ENCODE data around the gene CNOT3. TPM values are rescaled to one million over a fixed set of nuclear protein-coding genes. Genes with fewer than 3 reads are reported as not detected.

CNOT3 gene
- total and polyA plus RNA-seq, 2 of the 13 experiments (the other 11 are each of a cell fraction or from before 2014, with no cell fraction given): 4.3 to 5.8 TPM

DNA sequence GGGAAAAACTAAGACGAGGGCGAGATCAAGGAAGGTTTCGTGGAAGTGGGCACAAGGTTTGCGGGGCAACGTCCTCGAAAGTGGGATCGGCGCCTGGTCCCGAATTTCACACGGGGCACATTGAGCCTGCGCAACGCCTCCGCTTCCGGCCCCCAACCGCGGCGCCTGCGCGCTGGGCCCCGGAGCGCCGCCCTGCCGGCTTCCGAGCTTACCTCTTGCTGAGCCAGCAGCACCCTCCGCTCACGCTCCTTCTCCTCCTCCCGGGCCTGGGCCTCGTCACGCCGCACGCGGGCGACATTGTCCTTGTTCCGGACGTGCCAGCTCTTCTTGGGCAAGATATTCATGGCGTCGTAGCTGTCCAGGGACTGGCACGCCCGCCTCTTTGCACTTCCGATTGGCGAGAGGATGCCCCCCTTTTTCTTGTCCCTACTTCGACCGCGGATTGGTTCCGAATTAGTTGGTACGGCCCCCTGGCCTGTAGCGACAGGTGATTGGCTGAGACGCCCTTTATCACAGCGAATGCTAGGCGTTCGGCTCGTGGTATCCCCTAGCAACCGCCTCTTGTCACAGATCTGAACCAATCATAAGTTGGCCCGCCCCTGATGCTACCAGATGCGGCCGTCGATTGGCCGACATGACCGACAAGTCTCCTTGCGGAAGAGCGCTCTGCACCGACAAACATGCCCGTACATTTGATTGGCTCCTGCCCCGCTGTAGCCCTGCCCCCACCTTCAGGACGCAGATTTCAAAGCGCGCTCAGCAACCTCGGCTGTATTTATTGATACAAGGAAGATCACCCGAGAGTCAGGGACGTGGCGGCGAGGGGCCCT lies 22.0 kb downstream of the CNOT3 start, which contains the start of gene LENG1 (continued):
- TF ChIP-seq ZNF407 (CRISPR knock-in tag; IDR thresholded peaks at IDR 0.05; ENCODE audit: not compliant biosample characterization) (no peak), RFX1 (IDR thresholded peaks at IDR 0.05) (peak; percentile 100), SNRNP70 (IDR thresholded peaks at IDR 0.05; ENCODE audit: low read depth, low read length) (no peak), ZFP36L2 (CRISPR knock-in tag; IDR thresholded peaks at IDR 0.05) (no peak; the same call in 1 of the 2 replicates), ZNF446 (CRISPR knock-in tag; IDR thresholded peaks at IDR 0.05) (0 out of 2 replicates have a peak, but pooled peaks have one; percentile 9), MEIS2 (CRISPR knock-in tag; IDR thresholded peaks at IDR 0.05) (0 out of 2 replicates have a peak, but pooled peaks have one; percentile 52), ZNF710 (CRISPR knock-in tag; IDR thresholded peaks at IDR 0.05; ENCODE audit: borderline replicate concordance) (0 out of 2 replicates have a peak, but pooled peaks have one; percentile 47), ZNF761 (CRISPR knock-in tag; conservative IDR thresholded peaks at IDR 0.05) (no peak), ZNF567 (CRISPR knock-in tag; IDR thresholded peaks at IDR 0.05; ENCODE audit: borderline replicate concordance) (peak; percentile 72; the same call in 1 of the 2 replicates), ELF4 (CRISPR knock-in tag; IDR thresholded peaks at IDR 0.05; ENCODE audit: borderline replicate concordance) (peak; percentile 90), NFYC (CRISPR knock-in tag; IDR thresholded peaks at IDR 0.05) (peak; percentile 98), ZNF414 (CRISPR knock-in tag; IDR thresholded peaks at IDR 0.05) (peak; percentile 45; the same call in 1 of the 2 replicates), ZFP1 (CRISPR knock-in tag; IDR thresholded peaks at IDR 0.05) (no peak), ZNF264 (CRISPR knock-in tag; IDR thresholded peaks at IDR 0.05) (0 out of 2 replicates have a peak, but pooled peaks have one; percentile 22), MAFG (CRISPR knock-in tag; IDR thresholded peaks at IDR 0.05) (no peak), SPEN (CRISPR knock-in tag; IDR thresholded peaks at IDR 0.05; ENCODE audit: low read depth) (peak; percentile 59; the same call in 1 of the 2 replicates)
- TF ChIP-seq, protein P1, sequence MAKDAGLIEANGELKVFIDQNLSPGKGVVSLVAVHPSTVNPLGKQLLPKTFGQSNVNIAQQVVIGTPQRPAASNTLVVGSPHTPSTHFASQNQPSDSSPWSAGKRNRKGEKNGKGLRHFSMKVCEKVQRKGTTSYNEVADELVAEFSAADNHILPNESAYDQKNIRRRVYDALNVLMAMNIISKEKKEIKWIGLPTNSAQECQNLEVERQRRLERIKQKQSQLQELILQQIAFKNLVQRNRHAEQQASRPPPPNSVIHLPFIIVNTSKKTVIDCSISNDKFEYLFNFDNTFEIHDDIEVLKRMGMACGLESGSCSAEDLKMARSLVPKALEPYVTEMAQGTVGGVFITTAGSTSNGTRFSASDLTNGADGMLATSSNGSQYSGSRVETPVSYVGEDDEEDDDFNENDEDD (CRISPR knock-in tag; IDR thresholded peaks at IDR 0.05; ENCODE audit: borderline replicate concordance): peak; percentile 75; the same call in 1 of the 2 replicates

Measured in HepG2 (cell line).